Astrocyte of the spinal cord (primary cell): ENCODE results near the gene DRAP1.
"Not testable (repeated sequence)": the region's sequence is repeated elsewhere in the genome, so short reads cannot be mapped to it uniquely, and the experiment has no call there.

Experiments used
- DNase-seq: peaks from one replicate; pipeline ENCODE4 v3.0.0; 2011; ENCODE audit warnings: low read depth, low spot score
- H3K4me3 ChIP-seq: 2 replicates; pipeline ENCODE4 v1.5.1; 2011; ENCODE audit warnings: low read depth, mild to moderate bottlenecking, low read length, moderate library complexity
- in situ Hi-C: cut with HindIII; loops from 2 replicates; pipeline ENCODE4 v1.10.0; 2017; ENCODE audit warnings: low sequenced_read_pairs
- TF ChIP-seq, protein P1 (sequence below): IDR thresholded peaks from 2 replicates; pipeline ENCODE4 v1.5.1; 2012; ENCODE audit warnings: low read depth, mild to moderate bottlenecking, low read length, inconsistent platforms

DRAP1 gene

DNA sequence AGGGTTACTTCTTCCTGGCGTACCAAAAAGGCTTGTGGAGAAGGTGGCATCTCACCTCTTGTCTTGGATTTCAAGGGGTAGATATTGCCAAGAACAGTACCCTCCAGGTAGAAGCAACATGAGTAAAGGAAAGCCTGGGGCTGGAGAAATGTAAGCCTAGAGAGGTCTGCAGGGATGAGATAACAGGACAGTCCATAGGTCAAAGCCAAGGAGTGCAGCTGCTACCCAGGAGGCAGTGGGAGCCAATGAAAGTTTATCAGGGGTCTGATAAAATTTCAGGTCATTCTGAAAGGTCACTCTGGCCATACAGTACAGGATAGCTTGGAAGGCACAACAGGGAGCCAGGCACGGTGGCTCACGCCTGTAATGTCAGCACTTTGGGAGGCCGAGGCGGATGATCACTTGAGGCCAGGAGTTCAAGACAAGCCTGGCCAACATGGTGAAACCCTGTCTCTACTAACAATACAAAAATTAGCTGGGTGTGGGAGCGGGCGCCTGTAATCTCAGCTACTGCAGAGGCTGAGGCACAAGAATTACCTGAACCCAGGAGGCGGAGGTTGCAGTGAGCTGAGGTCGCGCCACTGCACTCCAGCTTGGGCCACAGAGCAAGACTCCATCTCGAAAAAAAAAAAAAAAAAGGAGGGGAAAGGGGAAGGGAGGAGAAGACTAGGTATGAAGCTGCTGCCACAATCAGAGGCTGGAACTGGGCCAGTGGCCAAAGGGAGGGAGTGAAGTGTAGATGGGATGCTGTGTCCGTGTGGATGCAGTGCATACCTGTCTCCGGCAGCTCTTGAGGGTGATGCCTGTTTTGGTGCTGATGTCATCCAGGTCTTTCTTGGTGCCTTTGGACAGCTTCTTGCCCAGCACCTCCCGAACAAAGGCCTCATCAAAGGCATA is 32.2 kb upstream of the DRAP1 start:
- in situ Hi-C loops, result no loop called here
- DNase-seq, result no peak
- peak overlapping the region; percentile 65 for H3K4me3 ChIP-seq
- TF ChIP-seq, protein P1, sequence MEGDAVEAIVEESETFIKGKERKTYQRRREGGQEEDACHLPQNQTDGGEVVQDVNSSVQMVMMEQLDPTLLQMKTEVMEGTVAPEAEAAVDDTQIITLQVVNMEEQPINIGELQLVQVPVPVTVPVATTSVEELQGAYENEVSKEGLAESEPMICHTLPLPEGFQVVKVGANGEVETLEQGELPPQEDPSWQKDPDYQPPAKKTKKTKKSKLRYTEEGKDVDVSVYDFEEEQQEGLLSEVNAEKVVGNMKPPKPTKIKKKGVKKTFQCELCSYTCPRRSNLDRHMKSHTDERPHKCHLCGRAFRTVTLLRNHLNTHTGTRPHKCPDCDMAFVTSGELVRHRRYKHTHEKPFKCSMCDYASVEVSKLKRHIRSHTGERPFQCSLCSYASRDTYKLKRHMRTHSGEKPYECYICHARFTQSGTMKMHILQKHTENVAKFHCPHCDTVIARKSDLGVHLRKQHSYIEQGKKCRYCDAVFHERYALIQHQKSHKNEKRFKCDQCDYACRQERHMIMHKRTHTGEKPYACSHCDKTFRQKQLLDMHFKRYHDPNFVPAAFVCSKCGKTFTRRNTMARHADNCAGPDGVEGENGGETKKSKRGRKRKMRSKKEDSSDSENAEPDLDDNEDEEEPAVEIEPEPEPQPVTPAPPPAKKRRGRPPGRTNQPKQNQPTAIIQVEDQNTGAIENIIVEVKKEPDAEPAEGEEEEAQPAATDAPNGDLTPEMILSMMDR, result no peak

DNA sequence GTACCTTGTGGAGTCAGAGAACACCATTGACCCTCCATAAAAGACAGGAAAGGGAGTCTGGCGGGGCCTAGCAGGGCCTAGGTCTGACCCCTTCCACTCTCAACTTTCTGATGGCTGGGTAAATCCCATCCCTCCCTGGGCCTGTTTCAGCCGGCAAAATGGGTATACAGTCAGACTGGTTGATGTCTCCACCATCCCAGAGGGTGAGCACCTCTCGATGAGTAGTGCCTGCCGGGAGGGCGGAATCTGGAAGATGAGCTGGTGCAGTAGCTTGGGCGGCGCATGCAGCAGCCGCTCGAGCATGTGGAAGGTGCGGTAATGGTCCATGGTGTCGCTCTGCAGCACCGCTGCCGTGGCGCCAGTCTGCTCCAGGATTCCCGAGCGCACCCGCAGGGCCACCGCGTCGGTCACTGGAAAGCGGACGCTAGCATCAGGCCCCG is 31.5 kb upstream of the DRAP1 start:
- TF ChIP-seq, protein P1, result no peak
- H3K4me3 ChIP-seq, result peak overlapping the region; percentile 65
- in situ Hi-C loops, result no loop called here
- DNase-seq, result no peak

DNA sequence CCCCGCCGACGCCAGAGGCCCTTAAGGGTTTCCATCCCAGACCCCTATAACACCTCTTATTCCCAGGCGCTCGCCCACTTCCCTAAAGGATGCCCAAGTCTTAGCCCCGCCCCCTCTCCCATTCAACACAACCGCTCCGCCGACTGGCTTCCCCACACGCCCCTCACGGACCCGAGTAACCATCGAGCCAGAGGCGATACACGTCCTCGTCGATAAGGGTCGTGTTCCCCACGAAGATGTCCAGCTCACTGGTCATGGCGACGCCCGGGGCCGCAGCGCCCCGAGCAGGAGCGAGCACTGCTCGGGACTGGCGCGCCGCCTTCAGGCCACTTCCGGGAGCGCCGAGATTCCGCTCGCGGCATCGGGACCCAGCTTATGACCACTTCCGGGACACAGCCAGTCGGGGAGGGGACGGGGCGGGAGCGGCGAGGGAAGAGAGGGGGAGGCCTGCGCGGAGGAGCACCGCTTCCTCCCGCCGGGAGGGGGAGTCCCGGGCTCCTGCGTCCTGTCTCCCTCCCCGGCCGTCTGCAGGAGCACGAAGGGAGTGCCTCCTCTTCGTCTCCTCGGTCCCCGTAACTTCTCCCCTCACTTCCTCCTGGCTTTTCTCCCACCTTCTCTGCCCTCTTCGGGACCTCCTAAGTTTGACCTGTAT is 30.9 kb upstream of the DRAP1 start, which contains the start of gene FIBP:
Gene FIBP, minus strand, starts transcription at position 309 of the 652 bp plus-strand sequence. Its CDS starts 53 bp downstream, at position 256.
- peak within 1 kb of the TSS; percentile 65 for H3K4me3 ChIP-seq
- in situ Hi-C loops, result no loop called here
- TF ChIP-seq, protein P1, result peak; percentile 77
- peak; percentile 99 for DNase-seq

DNA sequence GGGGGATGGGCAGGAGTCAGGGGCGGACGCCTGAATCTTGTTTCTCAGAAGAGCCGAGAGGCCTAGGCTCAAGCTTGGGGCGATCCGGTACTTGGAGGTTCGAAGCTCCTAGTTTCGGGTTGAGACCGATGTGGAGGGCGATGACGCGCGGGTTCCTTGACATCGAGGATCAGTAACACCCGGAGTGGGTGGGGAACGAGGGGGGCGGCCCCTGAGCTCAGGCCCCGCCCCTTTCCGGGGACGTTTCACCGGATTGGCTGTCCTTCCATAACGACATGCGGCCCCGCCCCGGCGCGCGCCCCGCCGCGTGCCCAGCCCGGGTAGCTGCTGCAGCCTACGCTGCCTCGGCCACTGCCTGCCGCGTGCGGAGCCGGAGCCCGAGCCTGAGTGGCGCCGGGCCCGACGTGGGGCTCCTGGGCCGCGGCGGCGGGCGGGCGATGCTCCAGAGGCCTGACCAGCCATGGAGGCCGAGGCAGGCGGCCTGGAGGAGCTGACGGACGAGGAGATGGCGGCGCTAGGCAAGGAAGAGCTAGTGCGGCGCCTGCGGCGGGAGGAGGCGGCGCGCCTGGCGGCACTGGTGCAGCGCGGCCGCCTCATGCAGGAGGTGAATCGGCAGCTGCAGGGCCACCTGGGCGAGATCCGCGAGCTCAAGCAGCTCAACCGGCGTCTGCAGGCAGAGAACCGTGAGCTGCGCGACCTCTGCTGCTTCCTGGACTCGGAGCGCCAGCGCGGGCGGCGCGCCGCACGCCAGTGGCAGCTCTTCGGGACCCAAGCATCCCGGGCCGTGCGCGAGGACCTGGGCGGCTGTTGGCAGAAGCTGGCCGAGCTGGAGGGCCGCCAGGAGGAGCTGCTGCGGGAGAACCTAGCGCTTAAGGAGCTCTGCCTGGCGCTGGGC is 28.7 kb upstream of the DRAP1 start, which contains the start of gene CCDC85B:
Gene CCDC85B, plus strand, starts transcription at position 350 of the 895 bp plus-strand sequence. Its CDS starts 111 bp downstream, at position 461.
- in situ Hi-C loops, result no loop called here
- peak within 1 kb of the TSS; percentile 65 for H3K4me3 ChIP-seq
- peak; percentile 97 for DNase-seq
- TF ChIP-seq, protein P1, result no peak

DNA sequence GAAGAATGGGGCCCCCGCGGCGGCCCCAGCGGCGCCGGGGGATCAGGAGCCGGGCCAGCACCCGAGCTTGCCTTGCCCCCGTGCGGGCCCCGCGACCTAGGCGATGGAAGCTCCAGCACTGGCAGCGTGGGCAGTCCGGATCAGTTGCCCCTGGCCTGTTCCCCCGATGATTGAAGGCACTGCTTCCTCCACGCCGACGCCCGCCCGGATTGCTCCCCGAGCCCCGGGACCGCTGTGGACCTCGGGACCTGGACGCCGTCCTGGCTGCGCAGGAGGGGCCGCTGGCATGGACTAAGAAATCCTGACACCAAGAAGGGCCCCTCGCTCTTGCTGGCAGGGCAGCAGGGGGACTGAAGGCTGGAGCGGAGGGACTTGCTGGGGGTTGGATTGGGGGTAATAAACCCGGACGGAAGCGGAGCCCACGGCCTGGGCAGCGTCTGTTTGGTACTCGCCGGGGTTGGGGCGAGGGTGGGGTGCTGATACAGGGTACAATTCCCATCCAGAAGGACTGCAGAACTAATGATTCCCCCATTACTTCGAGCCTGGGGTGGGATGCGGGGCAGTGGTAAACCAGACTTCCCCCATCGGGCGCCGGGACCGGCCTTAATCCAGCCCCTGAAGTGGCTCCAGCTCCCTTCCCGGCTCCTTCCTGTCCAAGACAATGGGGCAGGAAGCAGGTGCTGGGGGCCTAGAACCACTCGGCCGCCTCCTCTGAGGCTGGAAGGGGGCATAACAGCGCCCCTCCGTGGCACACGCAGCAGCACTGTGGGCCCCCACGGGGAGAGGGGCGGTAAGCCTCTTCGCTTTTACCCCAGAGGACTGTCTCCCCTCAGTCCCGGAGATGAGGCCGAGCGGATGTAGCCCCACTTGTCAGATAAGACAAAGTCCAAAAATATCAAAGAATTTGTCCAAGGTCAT is 27.7 kb upstream of the DRAP1 start:
- in situ Hi-C loops, result no loop called here
- TF ChIP-seq, protein P1, result peak; percentile 37
- peak overlapping the region; percentile 59 for H3K4me3 ChIP-seq
- peak; percentile 37 for DNase-seq

DNA sequence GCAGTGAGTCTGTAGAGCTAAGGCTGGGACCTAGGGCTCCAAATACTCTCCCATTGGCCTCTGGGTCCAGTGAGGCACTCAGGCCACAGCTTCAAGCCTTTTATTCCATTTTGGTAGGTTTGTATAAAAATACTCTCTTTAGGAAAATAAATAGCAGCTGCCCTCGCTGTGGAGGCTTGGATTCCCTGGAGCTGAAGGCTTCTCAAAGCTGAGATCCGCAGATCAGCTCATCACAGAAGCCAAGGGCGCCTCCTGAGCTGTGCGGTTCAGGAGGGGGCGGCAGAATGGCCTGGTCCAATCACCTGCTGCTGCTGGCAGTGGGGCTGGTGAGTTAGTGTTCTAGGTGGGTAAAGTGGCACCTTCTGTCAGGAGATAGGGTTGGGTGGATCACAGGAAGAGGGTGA is 27.1 kb upstream of the DRAP1 start:
- DNase-seq, in situ Hi-C loops: not testable (repeated sequence)
- peak overlapping the region; percentile 59 for H3K4me3 ChIP-seq
